ENCODE data around the gene ADGRG3.

- TF ChIP-seq, protein P1, sequence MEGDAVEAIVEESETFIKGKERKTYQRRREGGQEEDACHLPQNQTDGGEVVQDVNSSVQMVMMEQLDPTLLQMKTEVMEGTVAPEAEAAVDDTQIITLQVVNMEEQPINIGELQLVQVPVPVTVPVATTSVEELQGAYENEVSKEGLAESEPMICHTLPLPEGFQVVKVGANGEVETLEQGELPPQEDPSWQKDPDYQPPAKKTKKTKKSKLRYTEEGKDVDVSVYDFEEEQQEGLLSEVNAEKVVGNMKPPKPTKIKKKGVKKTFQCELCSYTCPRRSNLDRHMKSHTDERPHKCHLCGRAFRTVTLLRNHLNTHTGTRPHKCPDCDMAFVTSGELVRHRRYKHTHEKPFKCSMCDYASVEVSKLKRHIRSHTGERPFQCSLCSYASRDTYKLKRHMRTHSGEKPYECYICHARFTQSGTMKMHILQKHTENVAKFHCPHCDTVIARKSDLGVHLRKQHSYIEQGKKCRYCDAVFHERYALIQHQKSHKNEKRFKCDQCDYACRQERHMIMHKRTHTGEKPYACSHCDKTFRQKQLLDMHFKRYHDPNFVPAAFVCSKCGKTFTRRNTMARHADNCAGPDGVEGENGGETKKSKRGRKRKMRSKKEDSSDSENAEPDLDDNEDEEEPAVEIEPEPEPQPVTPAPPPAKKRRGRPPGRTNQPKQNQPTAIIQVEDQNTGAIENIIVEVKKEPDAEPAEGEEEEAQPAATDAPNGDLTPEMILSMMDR (IDR thresholded peaks at IDR 0.05; ENCODE audit: insufficient read depth, low read depth, low read length) = no peak
- TF ChIP-seq EZH2 (IDR thresholded peaks at IDR 0.05; ENCODE audit: insufficient read depth, low read length) = no peak
Measured at GRCh38 chr16:57657228-57657627, 10.9 kb upstream of the ADGRG3 start.
